HK-2 (cell line): ENCODE measurements around the gene SAMD11.

ENCODE experiments used
- DNase-seq: peaks from one replicate; pipeline ENCODE4 v3.0.0-alpha.2; 2018; ENCODE audit not compliant: unreplicated experiment

SAMD11 gene

GRCh38 chr1:962381-963300 is 38.9 kb downstream of the SAMD11 start:
- DNase-seq: no peak

DNA sequence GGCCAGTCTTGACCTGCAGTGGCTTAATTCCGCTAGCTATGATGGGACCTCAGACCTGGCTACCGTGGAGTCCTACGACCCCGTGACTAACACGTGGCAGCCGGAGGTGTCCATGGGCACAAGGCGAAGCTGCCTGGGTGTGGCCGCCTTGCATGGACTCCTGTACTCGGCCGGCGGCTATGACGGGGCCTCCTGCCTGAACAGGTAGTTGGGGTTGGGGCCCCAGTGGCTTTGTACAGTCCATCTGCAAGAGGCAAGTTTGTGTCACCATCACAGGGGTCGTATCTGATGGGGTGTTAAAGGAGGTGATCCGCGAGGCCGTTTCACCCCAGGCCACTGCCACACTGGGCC is 39.6 kb downstream of the SAMD11 start:
- no peak for DNase-seq

GRCh38 chr1:963746-964525 is 40.2 kb downstream of the SAMD11 start:
- DNase-seq: no peak

GRCh38 chr1:964691-965525 is 41.2 kb downstream of the SAMD11 start:
- no peak for DNase-seq

DNA sequence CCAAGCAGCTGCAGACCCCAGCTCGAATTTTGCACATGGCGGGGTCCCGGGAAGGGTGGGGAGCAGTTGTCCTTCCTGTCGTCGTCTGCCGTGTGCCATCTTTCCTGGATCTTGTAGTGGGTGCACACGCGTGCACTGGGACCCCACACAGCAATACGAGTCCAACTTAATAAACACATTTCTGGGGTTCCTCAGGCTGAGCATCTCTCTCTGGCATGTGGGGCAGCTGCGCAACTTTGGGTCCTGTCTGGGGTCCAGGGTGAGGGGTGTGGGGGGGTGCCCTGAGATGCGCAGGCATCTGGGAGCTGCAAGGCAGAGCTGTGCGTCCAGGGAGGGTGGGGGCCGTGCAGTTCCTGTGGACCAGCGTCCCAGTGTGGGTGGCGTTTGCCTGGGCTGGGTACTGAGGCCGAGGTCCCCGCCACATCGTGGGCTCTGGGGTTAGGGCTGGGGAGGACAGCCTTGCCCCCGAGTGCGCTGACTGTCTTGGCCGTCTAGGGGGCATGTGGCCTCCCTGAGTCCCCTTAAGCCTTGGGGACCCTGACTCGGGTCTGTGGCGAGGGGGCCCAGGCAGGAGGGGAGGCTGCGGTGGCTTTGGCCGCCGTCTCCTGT is 41.9 kb downstream of the SAMD11 start:
- DNase-seq: no peak

DNA sequence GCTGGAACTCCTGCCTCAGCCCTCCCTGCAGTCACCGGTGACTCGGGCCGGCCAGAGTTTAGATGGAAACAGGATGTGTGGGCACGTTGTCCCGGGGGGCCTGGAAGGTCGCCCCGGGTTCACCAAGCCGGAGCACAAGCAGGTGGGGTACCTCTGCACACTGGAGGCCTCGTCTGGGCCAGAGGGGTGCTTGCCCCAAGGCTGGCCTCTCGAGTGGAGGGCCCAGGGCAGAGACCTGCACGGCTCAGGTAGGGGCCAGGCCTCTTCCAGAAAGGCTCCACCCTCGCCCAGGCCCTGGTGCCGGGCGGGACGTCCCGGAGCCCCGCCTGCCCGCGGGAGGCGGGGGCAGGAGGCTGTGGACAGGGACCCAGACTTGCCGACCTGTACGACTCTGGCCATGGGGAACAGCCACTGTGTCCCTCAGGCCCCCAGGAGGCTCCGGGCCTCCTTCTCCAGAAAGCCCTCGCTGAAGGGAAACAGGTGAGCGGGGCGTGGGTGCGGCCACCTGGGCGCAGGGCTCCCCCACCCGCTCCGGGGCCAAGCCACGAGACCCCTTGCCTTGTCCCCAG is 42.5 kb downstream of the SAMD11 start, which contains the start of gene PLEKHN1:
TSS of gene PLEKHN1 (plus strand) at position 348 of the 569 bp plus-strand sequence. CDS start at position 398, 50 bp downstream.
- peak; percentile 84 for DNase-seq

GRCh38 chr1:966704-967300 is 43.1 kb downstream of the SAMD11 start:
- DNase-seq: peak; percentile 84

DNA sequence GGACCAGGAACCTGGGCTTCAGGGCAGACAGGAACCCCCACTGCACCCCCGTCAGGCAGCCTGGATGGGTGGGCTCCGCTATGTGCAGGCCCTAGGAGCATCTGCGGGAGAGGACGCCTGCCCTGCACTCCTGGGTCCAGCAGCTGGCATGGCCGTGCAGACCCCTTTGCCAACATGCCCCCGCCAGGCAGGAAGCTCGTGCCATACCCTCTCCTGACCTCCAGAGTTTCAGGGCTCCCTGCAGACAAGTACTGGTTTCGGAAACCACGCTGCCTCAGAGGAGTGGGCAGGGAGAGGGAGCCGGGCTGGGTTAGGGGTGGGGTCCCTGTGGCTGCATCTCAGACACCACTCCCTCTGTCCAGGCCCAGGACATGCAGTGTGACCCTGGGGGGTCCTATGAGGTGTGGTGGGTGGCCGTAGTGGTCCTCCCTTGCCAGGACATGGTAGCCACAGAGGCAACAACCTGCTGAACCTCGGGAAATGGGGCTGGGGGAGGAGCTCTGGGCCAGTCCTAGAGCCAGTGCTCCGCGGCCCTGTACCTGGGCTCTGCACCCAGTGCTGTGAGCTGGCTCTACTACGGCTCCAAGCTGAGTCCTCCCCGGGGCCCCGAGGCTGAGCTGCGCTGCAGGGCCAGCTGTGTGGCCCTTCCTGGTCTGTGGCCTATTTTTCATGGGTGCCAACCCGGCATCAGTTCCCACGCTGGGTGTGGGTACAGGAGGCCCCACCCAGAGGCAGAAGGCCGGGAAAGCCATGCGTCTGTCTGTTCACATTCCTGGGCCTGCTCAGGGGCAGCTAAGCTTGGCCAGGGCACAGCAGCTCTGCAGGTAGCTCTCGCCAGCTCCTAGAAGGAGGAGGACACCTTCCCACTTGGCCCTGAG is 44.0 kb downstream of the SAMD11 start:
- DNase-seq: no peak

DNA sequence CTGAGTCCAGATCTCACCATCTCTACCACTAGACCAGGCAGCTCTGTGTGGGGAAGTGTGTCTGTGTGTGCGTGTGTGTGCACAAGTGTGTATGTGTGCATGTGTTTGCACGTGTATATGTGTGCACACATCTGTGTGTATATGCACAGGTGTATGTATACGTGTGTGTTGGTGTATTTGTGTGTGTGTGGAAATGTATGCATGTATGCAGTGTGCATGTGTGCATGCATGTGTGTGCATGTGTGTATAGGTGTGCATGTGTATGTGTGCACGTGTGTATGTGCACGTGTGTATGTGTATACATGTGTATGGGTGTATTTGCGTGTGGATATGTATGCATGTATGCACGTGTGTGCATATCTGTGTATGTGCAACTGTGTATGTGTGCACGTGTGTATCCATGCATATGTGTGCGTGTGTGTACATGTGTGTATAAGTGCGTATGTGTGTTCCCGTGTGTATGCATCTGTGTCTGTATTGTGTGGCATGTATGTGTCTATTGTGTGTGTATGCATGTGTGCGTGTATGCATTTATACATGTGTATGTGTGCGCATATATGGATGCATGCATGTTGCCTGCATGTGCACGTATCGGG is 45.6 kb downstream of the SAMD11 start:
- no peak for DNase-seq

DNA sequence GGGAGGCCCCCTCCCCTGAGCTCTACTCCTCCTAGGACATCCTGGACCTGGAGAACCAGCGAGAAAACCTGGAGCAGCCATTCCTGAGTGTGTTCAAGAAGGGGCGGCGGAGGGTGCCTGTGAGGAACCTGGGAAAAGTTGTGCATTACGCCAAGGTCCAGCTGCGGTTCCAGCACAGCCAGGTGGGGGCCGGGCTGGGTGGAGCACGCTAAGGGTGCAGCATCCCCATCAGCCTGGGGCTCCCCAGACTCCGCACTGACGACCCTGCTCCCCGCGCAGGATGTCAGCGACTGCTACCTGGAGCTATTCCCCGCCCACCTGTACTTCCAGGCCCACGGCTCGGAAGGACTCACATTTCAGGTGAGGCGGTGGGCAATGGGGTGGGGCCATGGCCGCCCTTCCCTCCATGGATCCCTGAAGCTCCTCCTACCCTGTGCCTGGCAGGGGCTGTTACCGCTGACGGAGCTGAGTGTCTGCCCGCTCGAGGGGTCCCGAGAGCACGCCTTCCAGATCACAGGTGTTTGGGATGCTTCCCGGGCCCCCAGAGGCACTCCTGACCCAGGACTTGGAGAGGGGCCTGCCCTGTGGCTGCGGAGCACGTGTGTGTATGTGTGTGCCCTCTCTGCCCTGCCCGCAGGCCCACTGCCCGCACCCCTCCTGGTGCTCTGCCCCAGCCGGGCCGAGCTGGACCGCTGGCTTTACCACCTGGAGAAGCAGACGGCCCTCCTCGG is 46.7 kb downstream of the SAMD11 start:
- DNase-seq: no peak

DNA sequence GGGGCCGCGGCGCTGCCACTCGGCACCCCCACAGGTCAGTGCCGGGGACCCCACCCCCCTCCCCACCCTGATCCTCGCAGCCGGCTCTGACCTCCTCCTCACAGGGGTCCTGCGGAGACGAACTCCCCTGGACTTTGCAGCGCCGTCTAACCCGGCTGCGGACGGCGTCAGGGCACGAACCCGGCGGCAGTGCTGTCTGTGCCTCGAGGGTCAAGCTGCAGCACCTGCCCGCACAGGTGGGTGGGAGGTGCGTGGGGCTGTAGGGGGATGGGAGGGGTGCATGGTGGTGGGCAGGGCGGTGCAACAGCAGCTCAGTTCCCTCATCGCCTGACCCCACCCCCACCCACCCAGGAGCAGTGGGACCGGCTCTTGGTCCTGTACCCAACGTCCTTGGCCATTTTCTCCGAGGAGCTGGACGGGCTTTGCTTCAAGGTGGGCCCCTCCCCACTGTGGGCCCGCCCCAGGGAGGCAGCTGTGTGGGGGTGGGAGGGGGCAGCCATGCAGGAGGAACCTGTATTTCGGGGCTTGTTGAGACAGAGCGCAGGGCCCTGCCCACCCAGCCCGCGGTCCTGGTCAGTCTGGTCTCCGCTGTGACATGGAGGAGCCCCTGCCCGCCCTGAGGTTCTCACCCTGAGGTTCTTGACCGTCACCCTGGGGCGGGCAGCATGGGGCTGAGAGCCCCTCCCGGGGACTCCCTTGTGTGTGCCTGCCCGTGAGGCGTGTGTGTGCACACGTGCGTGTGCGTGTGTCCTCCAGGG is 47.4 kb downstream of the SAMD11 start:
- DNase-seq: no peak

DNA sequence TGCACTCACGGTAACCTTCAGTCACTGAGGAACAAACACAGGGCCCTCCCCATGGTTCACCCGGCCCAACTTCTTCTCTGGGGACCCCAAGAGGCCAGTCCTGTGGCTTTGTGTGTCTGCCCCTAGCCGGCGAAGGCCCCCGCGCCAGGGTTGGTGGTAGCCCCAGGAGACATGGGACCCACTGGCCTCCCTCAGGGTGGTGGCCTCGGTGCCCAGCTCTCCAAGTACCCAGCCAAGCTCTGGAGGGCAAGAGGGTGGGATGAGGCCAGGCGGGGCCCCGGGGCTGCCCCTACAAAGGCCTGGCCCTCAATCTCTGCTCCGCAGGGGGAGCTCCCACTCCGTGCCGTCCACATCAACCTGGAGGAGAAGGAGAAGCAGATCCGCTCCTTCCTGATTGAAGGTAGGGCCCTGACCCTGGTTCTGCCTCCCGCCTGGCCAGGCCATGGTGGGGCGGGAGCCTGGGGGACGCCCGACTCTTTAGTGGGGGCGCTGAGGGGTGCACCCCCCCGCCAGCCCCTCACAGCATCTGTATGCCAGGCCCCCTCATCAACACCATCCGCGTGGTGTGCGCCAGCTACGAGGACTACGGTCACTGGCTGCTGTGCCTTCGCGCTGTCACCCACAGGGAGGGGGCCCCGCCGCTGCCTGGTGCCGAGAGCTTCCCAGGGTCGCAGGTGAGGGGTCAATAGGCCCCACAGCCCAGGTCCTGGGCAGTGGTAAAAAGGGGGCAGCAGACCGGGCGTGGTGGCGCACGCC is 48.2 kb downstream of the SAMD11 start:
- DNase-seq: no peak

GRCh38 chr1:972726-973458 is 49.2 kb downstream of the SAMD11 start:
- DNase-seq: no peak

DNA sequence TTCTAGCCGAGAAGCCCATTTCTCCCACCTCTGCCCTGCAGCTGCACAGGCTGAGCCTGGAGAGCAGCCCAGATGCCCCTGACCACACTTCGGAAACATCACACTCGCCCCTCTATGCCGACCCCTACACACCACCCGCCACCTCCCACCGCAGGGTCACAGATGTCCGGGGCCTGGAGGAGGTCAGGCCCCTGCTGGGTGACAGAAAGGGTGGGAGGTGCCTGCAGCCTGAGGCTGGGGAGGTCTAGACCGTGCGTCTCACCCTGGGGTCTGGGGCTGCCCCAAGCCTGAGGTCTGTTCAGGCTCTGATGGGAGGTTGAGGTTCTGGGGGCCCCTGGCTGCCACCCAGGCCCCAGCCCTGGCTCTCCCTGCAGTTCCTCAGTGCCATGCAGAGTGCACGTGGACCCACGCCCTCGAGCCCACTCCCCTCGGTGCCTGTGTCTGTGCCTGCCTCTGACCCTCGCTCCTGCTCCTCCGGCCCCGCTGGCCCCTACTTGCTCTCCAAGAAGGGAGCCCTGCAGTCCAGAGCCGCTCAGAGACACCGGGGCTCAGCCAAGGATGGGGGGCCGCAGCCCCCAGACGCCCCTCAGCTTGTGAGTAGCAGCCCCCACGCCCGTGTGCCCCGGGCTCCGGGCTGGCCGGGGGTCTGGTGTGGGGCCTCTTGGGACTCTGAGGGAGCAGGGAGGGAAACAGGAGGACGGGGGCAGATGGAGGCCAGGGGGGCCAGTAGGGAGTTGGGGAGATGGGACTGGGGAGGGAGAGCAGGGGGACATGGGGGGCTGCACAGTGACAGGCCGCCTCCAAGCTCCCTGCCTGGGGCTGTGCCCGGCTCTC is 50.0 kb downstream of the SAMD11 start:
- no peak for DNase-seq

GRCh38 chr1:974293-974640 is 50.5 kb downstream of the SAMD11 start:
- no peak for DNase-seq
